Mesendoderm (in vitro differentiated cells): ENCODE measurements around the gene ATG7.
"Not testable (repeated sequence)": the region's sequence is repeated elsewhere in the genome, so short reads cannot be mapped to it uniquely, and the experiment has no call there.

ENCODE experiments used
- DNase-seq: peaks from one replicate; pipeline ENCODE4 v3.0.0; 2013
- H2AK5ac ChIP-seq: 2 replicates; pipeline ENCODE4 v1.6.1; 2013; ENCODE audit warnings: low read length, inconsistent platforms
- H2BK120ac ChIP-seq: 2 replicates; pipeline ENCODE4 v1.6.1; 2013; ENCODE audit warnings: low read depth, mild to moderate bottlenecking, low read length, moderate library complexity, mixed read lengths
- H2BK15ac ChIP-seq: replicated peaks from 2 replicates; pipeline ENCODE4 v1.6.1; 2013; ENCODE audit warnings: low read depth, mild to moderate bottlenecking, moderate library complexity
- H2BK5ac ChIP-seq: 2 replicates; pipeline ENCODE4 v1.6.1; 2013; ENCODE audit warnings: low read length, inconsistent platforms
- H3K18ac ChIP-seq: 2 replicates; pipeline ENCODE4 v1.6.1; 2013; ENCODE audit warnings: mild to moderate bottlenecking, low read length, mixed read lengths
- H3K23ac ChIP-seq: one replicate; pipeline ENCODE4 v1.6.1; 2013; ENCODE audit warnings: low read length
- H3K27ac ChIP-seq: 2 replicates; pipeline ENCODE4 v1.5.1; 2013; ENCODE audit warnings: low read depth, mild to moderate bottlenecking, inconsistent platforms, low read length, moderate library complexity
- H3K27me3 ChIP-seq: 2 replicates; pipeline ENCODE4 v1.6.1; 2013; ENCODE audit warnings: low read length, control low read depth, mild to moderate bottlenecking, inconsistent platforms; ENCODE audit not compliant: insufficient read depth, poor library complexity
- H3K36me3 ChIP-seq: 2 replicates; pipeline ENCODE4 v1.6.1; 2013; ENCODE audit warnings: low read length, inconsistent platforms; ENCODE audit not compliant: control insufficient read depth, insufficient read depth
- H3K4ac ChIP-seq: one replicate; pipeline ENCODE4 v1.6.1; 2013; ENCODE audit warnings: low read depth, mild to moderate bottlenecking, low read length, moderate library complexity
- H3K4me1 ChIP-seq: 2 replicates; pipeline ENCODE4 v1.6.1; 2013; ENCODE audit warnings: low read depth, low read length, inconsistent platforms; ENCODE audit not compliant: control insufficient read depth
- H3K4me2 ChIP-seq: 2 replicates; pipeline ENCODE4 v1.6.1; 2013; ENCODE audit warnings: low read length
- H3K4me3 ChIP-seq: 2 replicates; pipeline ENCODE4 v1.5.1; 2013; ENCODE audit warnings: mild to moderate bottlenecking, low read length
- H3K56ac ChIP-seq: one replicate; pipeline ENCODE4 v1.6.1; 2013; ENCODE audit warnings: low read length
- H3K79me1 ChIP-seq: 2 replicates; pipeline ENCODE4 v1.6.1; 2013; ENCODE audit warnings: low read length, inconsistent platforms
- H3K79me2 ChIP-seq: 2 replicates; pipeline ENCODE4 v1.6.1; 2013; ENCODE audit warnings: mild to moderate bottlenecking, low read length; ENCODE audit not compliant: control insufficient read depth, insufficient read depth
- H3K9ac ChIP-seq: 2 replicates; pipeline ENCODE4 v1.6.1; 2013; ENCODE audit warnings: low read length, inconsistent platforms
- H4K5ac ChIP-seq: one replicate; pipeline ENCODE4 v1.6.1; 2013; ENCODE audit warnings: low read length
- H4K8ac ChIP-seq: one replicate; pipeline ENCODE4 v1.6.1; 2013; ENCODE audit warnings: low read depth, mild to moderate bottlenecking, control low read depth, low read length, moderate library complexity
- WGBS: extraction: QIAGEN DNeasy Blood & Tissue Kit; methylation state at CpG from one replicate; pipeline ENCODE4 v1.1.7; 2013; ENCODE audit warnings: low lambda C conversion rate, missing lambda C conversion rate; ENCODE audit not compliant: insufficient coverage; ENCODE audit errors: extremely low coverage; 5-methylcytosine and 5-hydroxymethylcytosine counted together

Gene ATG7

GRCh38 chr3:11438646-11439045 lies 166.4 kb downstream of the ATG7 start:
- no peak overlapping the region for H3K4me3 ChIP-seq
- H3K4ac ChIP-seq: no peak overlapping the region
- H3K4me2 ChIP-seq: no peak overlapping the region
- H3K18ac ChIP-seq: no peak overlapping the region
- H2BK5ac ChIP-seq: no peak overlapping the region
- H3K56ac ChIP-seq: no peak overlapping the region
- no peak overlapping the region for H3K27ac ChIP-seq
- H2AK5ac ChIP-seq: no peak overlapping the region
- H2BK15ac ChIP-seq: no peak overlapping the region
- H4K5ac ChIP-seq: no peak overlapping the region
- H3K79me2 ChIP-seq: no peaks in the 10 kb centered on the region
- peak; percentile 19 for DNase-seq
- no peaks in the 10 kb centered on the region for H3K36me3 ChIP-seq
- no peaks in the 10 kb centered on the region for H3K4me1 ChIP-seq
- no peaks in the 10 kb centered on the region for H3K27me3 ChIP-seq
- WGBS: no CpG with 5 or more reads among the region's 2 CpGs
- H3K79me1 ChIP-seq: no peaks in the 10 kb centered on the region
- H3K23ac ChIP-seq: no peak overlapping the region
- no peak overlapping the region for H2BK120ac ChIP-seq
- H4K8ac ChIP-seq: no peak overlapping the region
- no peak overlapping the region for H3K9ac ChIP-seq

- H3K79me1 ChIP-seq, H3K4me1 ChIP-seq, H2BK5ac ChIP-seq, H3K27me3 ChIP-seq, H2BK120ac ChIP-seq, H2BK15ac ChIP-seq, DNase-seq, H3K79me2 ChIP-seq, H3K23ac ChIP-seq, H3K27ac ChIP-seq, H3K36me3 ChIP-seq, H4K8ac ChIP-seq, H3K4me3 ChIP-seq, H2AK5ac ChIP-seq, H3K4ac ChIP-seq, H3K18ac ChIP-seq, H3K4me2 ChIP-seq, H4K5ac ChIP-seq, H3K9ac ChIP-seq, H3K56ac ChIP-seq: not testable (repeated sequence)
- WGBS: no CpG with 5 or more reads among the region's 7 CpGs
Measured at GRCh38 chr3:11441346-11441745, 169.1 kb downstream of the ATG7 start.

GRCh38 chr3:11444404-11444803 lies 172.2 kb downstream of the ATG7 start:
- Histone ChIP-seq H3K27ac (no peak overlapping the region), H2BK120ac (no peak overlapping the region), H2BK5ac (no peak overlapping the region), H3K4me1 (no peaks in the 10 kb centered on the region), H3K27me3 (no peaks in the 10 kb centered on the region), H3K18ac (no peak overlapping the region), H3K36me3 (no peaks in the 10 kb centered on the region), H3K4ac (no peak overlapping the region), H3K79me2 (no peaks in the 10 kb centered on the region), H4K5ac (no peak overlapping the region), H3K9ac (no peak overlapping the region), H2AK5ac (no peak overlapping the region), H4K8ac (no peak overlapping the region), H2BK15ac (no peak overlapping the region), H3K79me1 (no peaks in the 10 kb centered on the region), H3K4me3 (no peak overlapping the region), H3K4me2 (no peak overlapping the region), H3K56ac (no peak overlapping the region), H3K23ac (no peak overlapping the region)
- no CpG with 5 or more reads among the region's 1 CpG for WGBS
- no peak for DNase-seq

- no CpG with 5 or more reads among the region's 3 CpGs for WGBS
- not testable (repeated sequence) for H2AK5ac ChIP-seq, H2BK5ac ChIP-seq, H3K4ac ChIP-seq, H3K23ac ChIP-seq, H3K56ac ChIP-seq, H3K79me1 ChIP-seq, DNase-seq, H3K27ac ChIP-seq, H4K8ac ChIP-seq, H3K79me2 ChIP-seq, H3K18ac ChIP-seq, H3K4me2 ChIP-seq, H3K4me1 ChIP-seq, H4K5ac ChIP-seq, H2BK120ac ChIP-seq, H3K27me3 ChIP-seq, H2BK15ac ChIP-seq, H3K4me3 ChIP-seq, H3K9ac ChIP-seq, H3K36me3 ChIP-seq
Measured at GRCh38 chr3:11445193-11445592, 173.0 kb downstream of the ATG7 start.

- no peak overlapping the region for H2BK120ac ChIP-seq
- no CpG with 5 or more reads among the region's 2 CpGs for WGBS
Measured at GRCh38 chr3:11445883-11446282, 173.7 kb downstream of the ATG7 start.

GRCh38 chr3:11447584-11448200 lies 175.5 kb downstream of the ATG7 start:
- Histone ChIP-seq H3K23ac (no peak overlapping the region), H3K4me3 (no peak overlapping the region), H3K4me1 (no peaks in the 10 kb centered on the region), H3K9ac (no peak overlapping the region), H2BK5ac (no peak overlapping the region), H3K27me3 (no peaks in the 10 kb centered on the region), H3K79me1 (no peaks in the 10 kb centered on the region), H2BK15ac (no peak overlapping the region), H2BK120ac (no peak overlapping the region), H3K36me3 (no peaks in the 10 kb centered on the region), H4K8ac (no peak overlapping the region), H4K5ac (no peak overlapping the region), H3K79me2 (no peaks in the 10 kb centered on the region), H3K56ac (no peak overlapping the region), H3K4ac (no peak overlapping the region), H3K18ac (no peak overlapping the region), H3K4me2 (no peak overlapping the region), H3K27ac (no peak overlapping the region), H2AK5ac (no peak overlapping the region)
- no CpG with 5 or more reads among the region's 2 CpGs for WGBS
- no peak for DNase-seq

More at GRCh38 chr3:11445883-11446282, 173.7 kb downstream of the ATG7 start:
- Histone ChIP-seq H3K79me2 (no peaks in the 10 kb centered on the region), H3K36me3 (no peaks in the 10 kb centered on the region), H3K27me3 (no peaks in the 10 kb centered on the region), H3K4me2 (no peak overlapping the region), H3K9ac (no peak overlapping the region), H3K27ac (no peak overlapping the region), H3K4ac (no peak overlapping the region), H3K4me3 (no peak overlapping the region), H3K18ac (no peak overlapping the region), H2BK5ac (no peak overlapping the region), H3K4me1 (no peaks in the 10 kb centered on the region), H3K79me1 (no peaks in the 10 kb centered on the region), H4K5ac (no peak overlapping the region), H4K8ac (no peak overlapping the region), H3K56ac (no peak overlapping the region), H2BK15ac (no peak overlapping the region), H2AK5ac (no peak overlapping the region), H3K23ac (no peak overlapping the region)
- no peak for DNase-seq
